Sigmoid colon (tissue), 7 donors: ENCODE data around the gene HBS1L. TPM values are rescaled to one million over a fixed set of nuclear protein-coding genes. Genes with fewer than 3 reads are reported as not detected.

Experiments used
- DNase-seq: peaks from one replicate; pipeline ENCODE4 v3.0.0-alpha.2; 2019
- H3K27ac ChIP-seq, 4 donors: fragments of 200-600 bp; sonication (generic); one replicate each; pipeline ENCODE4 v1.5.1; 2016 to 2019; ENCODE audit warnings: mild to moderate bottlenecking in 1 of 4
- H3K27me3 ChIP-seq, 3 donors: fragments of 200-600 bp; sonication (generic); one replicate each; pipeline ENCODE4 v1.5.1; 2019; ENCODE audit warnings: mild to moderate bottlenecking in 1 of 3
- H3K36me3 ChIP-seq, 4 donors: fragments of 200-600 bp; sonication (generic); one replicate each; pipeline ENCODE4 v1.5.1; 2016 to 2019
- H3K4me1 ChIP-seq, 4 donors: fragments of 200-600 bp; sonication (generic); one replicate each; pipeline ENCODE4 v1.5.1; 2017 to 2019
- H3K4me3 ChIP-seq, 4 donors: fragments of 200-600 bp; sonication (generic); one replicate each; pipeline ENCODE4 v1.5.1; 2017 to 2019; ENCODE audit warnings: mild to moderate bottlenecking in 2 of 4, moderate library complexity in 1 of 4
- H3K9me3 ChIP-seq, 4 donors: fragments of 200-600 bp in 3 of 4; sonication (generic) in 3 of 4; one replicate each; pipeline versions ENCODE4 v1.5.1 to v1.6.1; 2013 to 2019
- EP300 ChIP-seq, 4 donors: sonication (generic); formaldehyde crosslinking; IDR thresholded peaks; one replicate each; pipeline ENCODE4 v1.6.1; 2017; ENCODE audit warnings: antibody characterized with exemption in 4 of 4
- POLR2A ChIP-seq, 2 donors: fragments of 450-650 bp; IDR thresholded peaks; one replicate each; pipeline ENCODE4 v1.6.1; 2016; ENCODE audit warnings: antibody characterized with exemption in 2 of 2, mild to moderate bottlenecking in 2 of 2, moderate library complexity in 2 of 2
- POLR2AphosphoS5 ChIP-seq, 4 donors: sonication (generic); formaldehyde crosslinking; IDR thresholded peaks; one replicate each; pipeline ENCODE4 v1.6.1; 2017; ENCODE audit warnings: antibody characterized with exemption in 4 of 4
- WGBS, 2 donors: extraction: QIAGEN DNeasy Blood & Tissue Kit; methylation state at CpG; one replicate each; pipeline ENCODE4 v1.1.7; 2013; 5-methylcytosine and 5-hydroxymethylcytosine counted together
- intact Hi-C: fragments of 100-400 bp; cut with DNase I; formaldehyde crosslinking; loops from one replicate; pipeline ENCODE4 v1.15.1; 2023
- polyA plus RNA-seq, 3 donors: library from polyadenylated mRNA; stranded (reverse); fragments of 200-250 nt; gene quantifications; one replicate each; pipeline ENCODE4 v1.2.3, GENCODE V29; 2013
- total RNA-seq, 4 donors: library from RNA; depleted of rRNA; stranded (reverse); fragments of >200 nt; gene quantifications; one replicate each; pipeline ENCODE4 v1.1.0, GENCODE V29; 2016
- TF ChIP-seq, protein P1 (sequence below), 4 experiments: fragments of 450-650 bp in 3 of 4; fragments of 200-600 bp in 1 of 4; IDR thresholded peaks; one replicate each; pipeline ENCODE4 v1.5.1; 2016 to 2019; ENCODE audit warnings: antibody characterized with exemption in 4 of 4, mild to moderate bottlenecking in 3 of 4, moderate library complexity in 2 of 4
- donor health status: healthy with polysubstance abuse.
- donor health status: Bipolar disorder and iron deficiency.
- donor health status: healthy.

HBS1L gene
- total and polyA plus RNA-seq, 7 donors: 14.4 to 61.9 (median 37.1) TPM

DNA sequence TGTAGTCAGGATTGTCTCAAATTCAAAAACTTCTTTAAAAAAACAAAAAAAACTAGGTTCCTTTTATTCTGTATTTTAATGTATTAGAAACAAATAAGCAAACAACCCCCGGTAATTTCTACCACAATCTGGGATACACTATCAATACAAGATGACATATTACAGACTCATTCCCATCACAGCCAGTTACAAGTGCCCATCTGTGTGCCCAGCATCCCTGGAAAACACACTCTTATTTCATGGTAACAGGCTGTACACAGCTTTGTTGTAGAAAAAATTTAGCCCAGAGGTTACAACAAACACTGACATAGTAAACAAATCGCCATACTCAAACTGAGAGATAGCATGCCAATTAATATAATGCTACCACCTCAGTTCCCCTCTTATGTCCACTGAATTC lies 16.3 kb downstream of the HBS1L start:
- Histone ChIP-seq H3K27me3 (no peaks in the 10 kb centered on the region), H3K9me3 (no peaks in the 10 kb centered on the region), H3K4me1 (no peaks in the 10 kb centered on the region), H3K36me3 (peaks cover 0 to 42% (median 11%) of the 10 kb centered on the region in 4 donors), H3K4me3 (no peak overlapping the region), H3K27ac (no peak overlapping the region)
- DNase-seq: no peak
- intact Hi-C loops: no loop called here
- WGBS, 2 donors: 97% methylated on average over 2 of the region's 2 CpGs
- TF ChIP-seq POLR2A (IDR thresholded peaks at IDR 0.05) (no peak), POLR2AphosphoS5 (IDR thresholded peaks at IDR 0.05) (no peak), EP300 (IDR thresholded peaks at IDR 0.05) (no peak)
- TF ChIP-seq, protein P1, sequence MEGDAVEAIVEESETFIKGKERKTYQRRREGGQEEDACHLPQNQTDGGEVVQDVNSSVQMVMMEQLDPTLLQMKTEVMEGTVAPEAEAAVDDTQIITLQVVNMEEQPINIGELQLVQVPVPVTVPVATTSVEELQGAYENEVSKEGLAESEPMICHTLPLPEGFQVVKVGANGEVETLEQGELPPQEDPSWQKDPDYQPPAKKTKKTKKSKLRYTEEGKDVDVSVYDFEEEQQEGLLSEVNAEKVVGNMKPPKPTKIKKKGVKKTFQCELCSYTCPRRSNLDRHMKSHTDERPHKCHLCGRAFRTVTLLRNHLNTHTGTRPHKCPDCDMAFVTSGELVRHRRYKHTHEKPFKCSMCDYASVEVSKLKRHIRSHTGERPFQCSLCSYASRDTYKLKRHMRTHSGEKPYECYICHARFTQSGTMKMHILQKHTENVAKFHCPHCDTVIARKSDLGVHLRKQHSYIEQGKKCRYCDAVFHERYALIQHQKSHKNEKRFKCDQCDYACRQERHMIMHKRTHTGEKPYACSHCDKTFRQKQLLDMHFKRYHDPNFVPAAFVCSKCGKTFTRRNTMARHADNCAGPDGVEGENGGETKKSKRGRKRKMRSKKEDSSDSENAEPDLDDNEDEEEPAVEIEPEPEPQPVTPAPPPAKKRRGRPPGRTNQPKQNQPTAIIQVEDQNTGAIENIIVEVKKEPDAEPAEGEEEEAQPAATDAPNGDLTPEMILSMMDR (IDR thresholded peaks at IDR 0.05): no peak

DNA sequence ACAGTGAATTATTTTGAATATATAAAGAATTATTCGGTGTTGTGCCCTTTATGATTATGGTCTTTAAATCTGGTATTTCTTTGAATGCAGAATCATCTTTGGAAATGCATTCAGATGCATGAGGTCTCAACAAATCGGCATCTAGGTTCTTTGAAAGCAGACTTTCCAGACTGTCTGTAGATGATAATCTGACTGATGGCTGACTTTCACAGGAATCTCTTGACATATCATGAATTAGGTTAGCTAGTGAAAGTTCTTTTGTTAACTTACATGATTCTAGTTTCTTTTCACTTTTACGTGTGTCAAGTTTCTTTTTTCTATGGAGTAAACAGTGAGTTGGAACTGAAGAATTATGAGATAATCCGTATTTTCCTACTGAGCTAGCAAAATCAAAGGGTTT lies 17.1 kb downstream of the HBS1L start:
- Histone ChIP-seq H3K4me3 (no peak overlapping the region), H3K4me1 (no peaks in the 10 kb centered on the region), H3K27me3 (no peaks in the 10 kb centered on the region), H3K9me3 (no peaks in the 10 kb centered on the region), H3K27ac (no peak overlapping the region), H3K36me3 (peaks cover 0 to 44% (median 11%) of the 10 kb centered on the region in 4 donors)
- WGBS, 2 donors: 85 to 87% methylated on average over 4 of the region's 4 CpGs
- intact Hi-C loops: no loop called here
- TF ChIP-seq POLR2AphosphoS5 (IDR thresholded peaks at IDR 0.05): no peak
- TF ChIP-seq, protein P1 (IDR thresholded peaks at IDR 0.05): no peak
- no peak for TF ChIP-seq EP300 (IDR thresholded peaks at IDR 0.05)
- no peak for TF ChIP-seq POLR2A (IDR thresholded peaks at IDR 0.05)
- DNase-seq: no peak

- no peak for DNase-seq
- no peaks in the 10 kb centered on the region for H3K4me1 ChIP-seq
- H3K4me3 ChIP-seq: no peak overlapping the region
- H3K9me3 ChIP-seq: no peaks in the 10 kb centered on the region
- no peak overlapping the region for H3K27ac ChIP-seq
- 90 to 93% methylated on average over 5 of the region's 5 CpGs for WGBS, 2 donors
- no peaks in the 10 kb centered on the region for H3K27me3 ChIP-seq
- no peak for TF ChIP-seq POLR2AphosphoS5 (IDR thresholded peaks at IDR 0.05)
- H3K36me3 ChIP-seq: peaks cover 0 to 44% (median 11%) of the 10 kb centered on the region in 4 donors
- intact Hi-C loops: no loop called here
Observed at GRCh38 chr6:135036731-135037420, 17.7 kb downstream of the HBS1L start.

DNA sequence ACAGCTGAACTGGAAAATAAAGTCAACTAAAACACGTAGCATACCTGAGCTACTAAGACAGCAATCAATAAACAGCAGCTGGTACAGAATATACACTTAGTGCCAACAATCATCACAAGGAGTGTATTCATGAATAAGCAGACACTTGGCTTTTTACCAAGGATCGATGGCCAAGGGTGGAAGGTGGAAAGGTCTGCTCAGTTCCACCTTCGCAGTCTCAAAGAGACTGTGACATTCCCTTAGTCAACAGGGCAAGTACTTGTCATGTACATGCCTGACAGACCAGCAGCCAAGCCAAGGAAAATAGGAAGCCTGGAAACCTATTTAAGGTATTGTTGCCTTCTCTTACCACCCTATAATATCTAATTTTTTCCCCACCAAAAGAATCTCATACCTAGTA lies 21.4 kb downstream of the HBS1L start:
- DNase-seq: no peak
- no peaks in the 10 kb centered on the region for H3K4me1 ChIP-seq
- H3K4me3 ChIP-seq: no peak overlapping the region
- H3K36me3 ChIP-seq: peaks cover 0 to 33% (median 13%) of the 10 kb centered on the region in 4 donors
- TF ChIP-seq POLR2A (IDR thresholded peaks at IDR 0.05) (no peak), EP300 (IDR thresholded peaks at IDR 0.05) (no peak), POLR2AphosphoS5 (IDR thresholded peaks at IDR 0.05) (no peak)
- TF ChIP-seq, protein P1 (IDR thresholded peaks at IDR 0.05): no peak
- no peak overlapping the region for H3K27ac ChIP-seq
- H3K9me3 ChIP-seq: no peaks in the 10 kb centered on the region
- no peaks in the 10 kb centered on the region for H3K27me3 ChIP-seq
- WGBS, 2 donors: 63 to 87% methylated on average over 3 of the region's 3 CpGs
- intact Hi-C loops: no loop called here

GRCh38 chr6:135030532-135031178 lies 24.0 kb downstream of the HBS1L start:
- H3K27me3 ChIP-seq: no peaks in the 10 kb centered on the region
- intact Hi-C loops: no loop called here
- TF ChIP-seq, protein P1 (IDR thresholded peaks at IDR 0.05): no peak
- TF ChIP-seq POLR2A (IDR thresholded peaks at IDR 0.05): no peak
- DNase-seq: no peak
- H3K36me3 ChIP-seq: peaks cover 0 to 11% (median 1%) of the 10 kb centered on the region in 4 donors
- no peaks in the 10 kb centered on the region for H3K4me1 ChIP-seq
- 60 to 87% methylated on average over 5 of the region's 5 CpGs for WGBS, 2 donors
- H3K4me3 ChIP-seq: no peak overlapping the region
- H3K9me3 ChIP-seq: no peaks in the 10 kb centered on the region
- no peak overlapping the region for H3K27ac ChIP-seq
